Astrocyte (in vitro differentiated cells and primary cell): Measurements from ENCODE around the gene CHCHD6. TPM values are rescaled to one million over a fixed set of nuclear protein-coding genes. Genes with fewer than 3 reads are reported as not detected.
A peak's percentile ranks its signal among the peaks of the same experiment; 100 is the strongest.

Experiments used
- DNase-seq: peaks from one replicate; pipeline ENCODE4 v3.0.0-alpha.2; 2010; ENCODE audit warnings: low read depth
- FAIRE-seq: peaks from 2 replicates; lab custom pipeline; 2011; peaks lifted over from hg19 to GRCh38; lab: Jason Lieb, UNC
- H2AFZ ChIP-seq: 2 replicates; pipeline ENCODE4 v1.6.0; 2012; ENCODE audit warnings: low read depth, low read length, inconsistent platforms
- H3K27ac ChIP-seq: 2 replicates; pipeline ENCODE4 v1.5.1; 2011; ENCODE audit warnings: low read depth, low read length, inconsistent platforms
- H3K27me3 ChIP-seq: 2 replicates; pipeline ENCODE4 v1.6.0; 2011; ENCODE audit warnings: low read length, inconsistent platforms; ENCODE audit not compliant: insufficient read depth
- H3K36me3 ChIP-seq: 2 replicates; pipeline ENCODE4 v1.5.1; 2011; ENCODE audit warnings: low read length, inconsistent platforms; ENCODE audit not compliant: insufficient read depth
- H3K4me1 ChIP-seq: 2 replicates; pipeline ENCODE4 v1.5.1; 2011; ENCODE audit warnings: low read length, inconsistent platforms; ENCODE audit not compliant: insufficient read depth
- H3K4me2 ChIP-seq: 2 replicates; pipeline ENCODE4 v1.6.0; 2012; ENCODE audit warnings: low read length, inconsistent platforms
- H3K4me3 ChIP-seq: 2 replicates; pipeline ENCODE4 v1.5.1; 2011; ENCODE audit warnings: low read depth, mild to moderate bottlenecking, low read length, inconsistent platforms; ENCODE audit not compliant: insufficient read depth
- H3K79me2 ChIP-seq: 2 replicates; pipeline ENCODE4 v1.6.0; 2012; ENCODE audit warnings: mild to moderate bottlenecking, low read length, inconsistent platforms; ENCODE audit not compliant: insufficient read depth
- H3K9ac ChIP-seq: 2 replicates; pipeline ENCODE4 v1.6.0; 2012; ENCODE audit warnings: mild to moderate bottlenecking, low read length, inconsistent platforms
- H3K9me3 ChIP-seq: 2 replicates; pipeline ENCODE4 v1.5.1; 2012; ENCODE audit warnings: low read depth, mild to moderate bottlenecking, low read length, inconsistent platforms; ENCODE audit not compliant: insufficient read depth
- H4K20me1 ChIP-seq: 2 replicates; pipeline ENCODE4 v1.6.0; 2012; ENCODE audit warnings: low read length, inconsistent platforms; ENCODE audit not compliant: insufficient read depth
- H3K27ac Mint-ChIP-seq: one replicate; pipeline ENCODE4 v1.8.0; 2021; ENCODE audit warnings: mild to moderate bottlenecking, mixed read lengths; ENCODE audit not compliant: unreplicated experiment
- H3K27me3 Mint-ChIP-seq: one replicate; pipeline ENCODE4 v1.8.0; 2021; ENCODE audit warnings: low read depth, mixed read lengths; ENCODE audit not compliant: unreplicated experiment
- H3K36me3 Mint-ChIP-seq: one replicate; pipeline ENCODE4 v1.8.0; 2021; ENCODE audit warnings: low read depth, mixed read lengths; ENCODE audit not compliant: unreplicated experiment
- H3K4me1 Mint-ChIP-seq: one replicate; pipeline ENCODE4 v1.8.0; 2021; ENCODE audit warnings: low read depth, mixed read lengths; ENCODE audit not compliant: unreplicated experiment
- H3K4me3 Mint-ChIP-seq: one replicate; pipeline ENCODE4 v1.8.0; 2021; ENCODE audit warnings: mild to moderate bottlenecking, moderate library complexity, mixed read lengths; ENCODE audit not compliant: unreplicated experiment
- H3K9me3 Mint-ChIP-seq: one replicate; pipeline ENCODE4 v1.8.0; 2021; ENCODE audit warnings: mild to moderate bottlenecking, mixed read lengths; ENCODE audit not compliant: unreplicated experiment
- EZH2 ChIP-seq: IDR thresholded peaks from 2 replicates; pipeline ENCODE4 v1.6.1; 2012; ENCODE audit warnings: mild to moderate bottlenecking, low read length, inconsistent platforms; ENCODE audit not compliant: insufficient read depth
- total RNA-seq: library from RNA; stranded (reverse); gene quantifications from 2 replicates; pipeline ENCODE4 v1.2.1, GENCODE V29; 2021
- TF ChIP-seq, protein P1 (sequence below): IDR thresholded peaks from 2 replicates; pipeline ENCODE4 v1.5.1; 2011; ENCODE audit warnings: low read depth, mild to moderate bottlenecking, inconsistent platforms, low read length, moderate library complexity; ENCODE audit not compliant: insufficient read depth

The CHCHD6 gene
- total RNA-seq, 1 donor from 2014 or later: 21.1 TPM

DNA sequence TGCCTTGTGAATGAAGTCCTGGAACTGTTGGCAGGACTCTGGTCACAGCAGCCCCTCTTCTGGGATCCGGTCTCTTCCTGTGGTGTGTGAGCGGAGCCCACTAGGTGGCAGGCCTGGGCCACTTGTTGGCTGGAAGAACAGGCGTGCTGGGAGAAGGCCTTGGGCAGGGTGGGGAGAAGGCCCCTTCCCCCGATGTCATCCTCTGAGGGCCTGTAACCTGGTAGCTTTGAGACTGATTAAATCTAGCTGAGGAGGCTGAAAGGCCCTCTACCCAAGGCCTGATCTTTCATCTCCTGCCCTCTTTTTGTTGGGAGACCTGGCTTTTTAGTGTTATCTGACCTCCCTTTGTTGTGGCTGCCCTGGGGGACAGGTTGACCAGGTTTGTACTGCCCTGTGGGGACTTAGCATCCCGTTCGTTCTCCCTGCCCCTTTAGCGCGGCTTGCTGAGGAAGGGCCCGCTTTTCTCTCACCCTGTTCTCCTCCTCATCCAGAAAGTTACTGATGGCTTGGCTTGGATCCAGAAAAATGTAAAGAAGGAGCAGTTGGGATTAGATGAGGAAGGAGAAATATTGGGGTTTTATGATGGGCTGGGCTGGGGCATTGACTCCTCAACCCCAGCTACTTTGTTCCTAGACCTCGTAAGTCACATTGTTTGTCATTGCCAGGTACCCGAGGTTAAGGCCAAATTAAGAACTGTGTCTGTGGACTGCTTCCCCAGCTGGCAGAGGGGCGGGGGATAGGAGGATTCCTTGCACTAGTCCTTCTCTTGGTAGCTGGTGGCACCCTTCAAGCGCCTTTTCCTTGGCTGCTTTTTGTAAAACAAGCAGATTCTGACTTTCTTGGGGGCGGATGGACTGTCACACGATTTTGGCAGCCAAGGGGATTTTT is 48.5 kb downstream of the CHCHD6 start:
- Mint-ChIP-seq H3K27me3 (peaks cover 14% of the 10 kb centered on the region), H3K27ac (peak overlapping the region; percentile 66), H3K36me3 (peaks cover 21% of the 10 kb centered on the region), H3K4me3 (peak overlapping the region; percentile 54), H3K9me3 (peaks cover 2% of the 10 kb centered on the region), H3K4me1 (peaks cover 27% of the 10 kb centered on the region)
- H4K20me1 ChIP-seq: no peaks in the 10 kb centered on the region
- DNase-seq (peak; percentile 55), FAIRE-seq (no peak)
- no peaks in the 10 kb centered on the region for H3K79me2 ChIP-seq
- H3K4me1 ChIP-seq: peaks cover 15% of the 10 kb centered on the region
- peak overlapping the region; percentile 57 for H2AFZ ChIP-seq
- H3K4me2 ChIP-seq: no peak overlapping the region
- H3K4me3 ChIP-seq: no peak overlapping the region
- no peak overlapping the region for H3K27ac ChIP-seq
- H3K36me3 ChIP-seq: no peaks in the 10 kb centered on the region
- H3K9me3 ChIP-seq: no peaks in the 10 kb centered on the region
- TF ChIP-seq EZH2: no peak
- TF ChIP-seq, protein P1, sequence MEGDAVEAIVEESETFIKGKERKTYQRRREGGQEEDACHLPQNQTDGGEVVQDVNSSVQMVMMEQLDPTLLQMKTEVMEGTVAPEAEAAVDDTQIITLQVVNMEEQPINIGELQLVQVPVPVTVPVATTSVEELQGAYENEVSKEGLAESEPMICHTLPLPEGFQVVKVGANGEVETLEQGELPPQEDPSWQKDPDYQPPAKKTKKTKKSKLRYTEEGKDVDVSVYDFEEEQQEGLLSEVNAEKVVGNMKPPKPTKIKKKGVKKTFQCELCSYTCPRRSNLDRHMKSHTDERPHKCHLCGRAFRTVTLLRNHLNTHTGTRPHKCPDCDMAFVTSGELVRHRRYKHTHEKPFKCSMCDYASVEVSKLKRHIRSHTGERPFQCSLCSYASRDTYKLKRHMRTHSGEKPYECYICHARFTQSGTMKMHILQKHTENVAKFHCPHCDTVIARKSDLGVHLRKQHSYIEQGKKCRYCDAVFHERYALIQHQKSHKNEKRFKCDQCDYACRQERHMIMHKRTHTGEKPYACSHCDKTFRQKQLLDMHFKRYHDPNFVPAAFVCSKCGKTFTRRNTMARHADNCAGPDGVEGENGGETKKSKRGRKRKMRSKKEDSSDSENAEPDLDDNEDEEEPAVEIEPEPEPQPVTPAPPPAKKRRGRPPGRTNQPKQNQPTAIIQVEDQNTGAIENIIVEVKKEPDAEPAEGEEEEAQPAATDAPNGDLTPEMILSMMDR: peak; percentile 76
- no peaks in the 10 kb centered on the region for H3K27me3 ChIP-seq
- H3K9ac ChIP-seq: peak overlapping the region; percentile 40

DNA sequence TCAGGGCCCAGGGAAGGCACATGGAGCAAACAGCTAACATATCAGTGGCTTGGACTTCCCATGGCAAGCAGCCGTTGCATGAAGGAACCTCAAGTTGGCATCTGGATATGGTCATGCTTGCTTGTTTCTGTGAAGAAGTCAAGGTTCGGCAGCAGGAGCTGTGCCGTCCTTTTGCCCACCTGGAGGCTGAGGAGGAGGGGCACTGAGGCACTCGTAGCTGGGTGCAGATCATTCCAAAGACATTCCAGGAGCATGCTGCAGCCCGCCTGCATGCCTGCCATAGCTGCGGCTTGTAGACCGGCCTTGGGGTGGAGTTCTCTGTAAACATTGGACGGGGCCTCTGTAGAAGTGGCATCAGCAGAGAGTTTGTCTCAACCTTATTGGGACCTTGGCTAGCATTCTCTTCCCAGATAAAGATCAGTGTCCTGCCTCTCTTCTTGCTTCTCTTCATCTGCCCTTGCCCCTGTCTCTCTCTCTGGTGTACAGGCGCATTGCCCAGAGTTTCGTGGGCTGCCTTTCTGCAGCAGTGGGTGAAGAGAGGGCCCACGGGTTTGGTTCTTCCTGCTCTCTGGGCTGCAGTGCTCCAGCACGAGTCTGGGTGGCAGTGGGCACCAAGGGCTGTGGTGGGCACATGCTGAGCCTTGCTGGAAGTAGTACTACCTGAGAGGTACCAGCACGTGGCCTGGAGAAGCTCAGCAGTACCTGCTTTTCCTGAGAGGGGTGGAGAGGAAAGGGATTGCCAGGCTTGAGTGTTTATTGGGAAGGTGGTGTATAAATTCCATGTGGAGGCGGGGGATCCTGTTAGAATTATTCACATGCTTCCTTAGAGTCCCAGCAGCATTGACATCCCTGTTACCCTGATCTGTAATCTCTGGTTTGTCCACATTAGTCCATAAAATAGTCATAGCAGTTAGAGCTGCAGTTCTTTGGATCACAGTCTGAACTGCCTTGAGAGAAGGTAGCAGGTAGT is 49.4 kb downstream of the CHCHD6 start:
- H3K4me3 ChIP-seq: no peak overlapping the region
- H4K20me1 ChIP-seq: no peaks in the 10 kb centered on the region
- no peaks in the 10 kb centered on the region for H3K9me3 ChIP-seq
- H3K9ac ChIP-seq: no peak overlapping the region
- H3K79me2 ChIP-seq: no peaks in the 10 kb centered on the region
- Mint-ChIP-seq H3K4me3 (no peak overlapping the region), H3K4me1 (peaks cover 24% of the 10 kb centered on the region), H3K27me3 (peaks cover 12% of the 10 kb centered on the region), H3K27ac (peak overlapping the region; percentile 53), H3K36me3 (peaks cover 19% of the 10 kb centered on the region), H3K9me3 (peaks cover 2% of the 10 kb centered on the region)
- TF ChIP-seq, protein P1: no peak
- no peak for TF ChIP-seq EZH2
- no peaks in the 10 kb centered on the region for H3K27me3 ChIP-seq
- peaks cover 15% of the 10 kb centered on the region for H3K4me1 ChIP-seq
- H3K36me3 ChIP-seq: no peaks in the 10 kb centered on the region
- peak; percentile 79 for DNase-seq
- H2AFZ ChIP-seq: no peak overlapping the region
- peak overlapping the region; percentile 32 for H3K4me2 ChIP-seq
- H3K27ac ChIP-seq: no peak overlapping the region
- peak; percentile 71 for FAIRE-seq
